Naive B cell (primary cell): ENCODE measurements around the gene RETNLB. TPM values are rescaled to one million over a fixed set of nuclear protein-coding genes. Genes with fewer than 3 reads are reported as not detected.

Experiments used
- ATAC-seq, 2 donors: fragments of 150-1000 bp; cut with Tn5 transposase; 2 replicates each; pipeline ENCODE4 v1.10.0; 2021; ENCODE audit warnings: low read depth in 2 of 2, mild to moderate bottlenecking in 2 of 2, moderate library complexity in 2 of 2
- DNase-seq: peaks from one replicate; pipeline ENCODE4 v3.0.0; 2022
- H3K27ac Mint-ChIP-seq, 6 donors: one replicate each; pipeline ENCODE4 v1.8.0; 2020 to 2022; ENCODE audit warnings: mild to moderate bottlenecking in 6 of 6, mixed read lengths in 6 of 6, moderate library complexity in 5 of 6, inconsistent platforms in 2 of 6
- H3K27me3 Mint-ChIP-seq, 3 donors: one replicate each; pipeline ENCODE4 v1.8.0; 2021 to 2022; ENCODE audit warnings: mixed read lengths in 3 of 3, mild to moderate bottlenecking in 1 of 3
- H3K36me3 Mint-ChIP-seq, 2 donors: one replicate each; pipeline ENCODE4 v1.8.0; 2020 to 2022; ENCODE audit warnings: mixed read lengths in 2 of 2, inconsistent platforms in 1 of 2, mild to moderate bottlenecking in 1 of 2
- H3K4me1 Mint-ChIP-seq, 3 donors: one replicate each; pipeline ENCODE4 v1.8.0; 2020 to 2022; ENCODE audit warnings: mixed read lengths in 3 of 3, inconsistent platforms in 1 of 3, mild to moderate bottlenecking in 1 of 3, moderate library complexity in 1 of 3
- H3K4me3 Mint-ChIP-seq, 8 donors: one replicate each; pipeline ENCODE4 v1.8.0; 2020 to 2022; ENCODE audit warnings: mild to moderate bottlenecking in 8 of 8, mixed read lengths in 8 of 8, moderate library complexity in 8 of 8, inconsistent platforms in 2 of 8
- H3K9me3 Mint-ChIP-seq, 7 donors: one replicate each; pipeline ENCODE4 v1.8.0; 2020 to 2022; ENCODE audit warnings: mixed read lengths in 7 of 7, mild to moderate bottlenecking in 5 of 7, inconsistent platforms in 2 of 7, moderate library complexity in 1 of 7
- polyA plus RNA-seq, 6 donors: library from polyadenylated mRNA; unstranded; fragments of 300-500 nt; fragmentation: Illumina TruSeq; gene quantifications; one replicate each; pipeline ENCODE4 v1.2.3, GENCODE V29; 2021; ENCODE audit warnings: low read depth in 6 of 6

The RETNLB gene
- not detected for polyA plus RNA-seq

DNA sequence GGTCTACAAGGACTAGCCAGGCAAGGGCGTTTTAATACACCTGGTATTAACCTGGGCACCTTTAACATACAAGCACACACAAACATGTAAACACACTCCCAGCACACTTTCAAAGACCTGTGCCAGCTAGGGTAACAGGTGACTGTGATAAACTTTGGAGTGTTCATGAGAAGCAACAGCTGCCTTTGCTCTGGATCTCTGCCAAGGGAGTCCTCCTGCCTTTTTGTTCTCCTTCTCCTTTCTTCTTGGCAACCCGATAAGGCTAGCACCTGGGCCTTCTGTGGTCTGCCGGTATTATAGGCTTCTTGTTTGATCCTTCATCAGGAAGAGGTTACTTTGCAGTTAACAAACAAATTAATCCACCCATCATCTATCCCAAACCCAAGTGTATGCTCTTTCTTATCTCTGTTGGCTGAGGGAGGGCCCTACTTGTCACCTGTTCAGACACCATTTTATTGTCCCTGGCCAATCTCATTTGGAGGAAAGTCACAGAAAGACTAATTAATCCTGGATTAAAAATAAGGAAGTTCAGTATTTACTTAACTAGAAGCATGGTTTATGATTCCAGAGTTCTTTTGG is at the start of gene RETNLB:
Gene RETNLB, minus strand, starts transcription at position 7 of the 579 bp plus-strand sequence. CDS start 225 bp downstream, outside the sequence.
- no peak for ATAC-seq
- Mint-ChIP-seq H3K27me3 (peaks cover 0 to 7% (median 6%) of the 10 kb centered on the region in 3 donors), H3K4me3 (no peak within 1 kb of the TSS), H3K9me3 (peaks cover 0 to 4% (median 0%) of the 10 kb centered on the region in 7 donors), H3K4me1 (no peaks in the 10 kb centered on the region), H3K27ac (no peak within 1 kb of the TSS), H3K36me3 (no peaks in the 10 kb centered on the region)
- no peak for DNase-seq

DNA sequence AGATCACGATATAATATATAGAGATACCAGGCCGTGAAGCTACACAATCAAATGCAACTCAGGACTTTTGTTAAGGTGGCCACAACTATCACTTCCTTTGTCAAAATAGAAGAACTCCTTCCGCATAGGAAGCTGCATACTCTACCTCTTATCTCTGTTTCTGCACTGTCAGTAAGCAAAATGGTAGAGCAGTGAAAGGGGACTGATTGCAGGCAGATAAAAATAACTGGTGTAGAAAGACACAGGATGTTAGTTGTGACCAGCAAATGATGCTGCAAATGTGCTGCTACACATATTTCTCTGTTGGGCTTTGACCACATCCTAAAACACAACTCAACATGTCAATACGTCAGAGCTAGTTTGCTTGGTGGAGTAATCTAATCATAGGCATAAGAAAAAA is 49.1 kb upstream of the RETNLB start:
- ATAC-seq (no peak), DNase-seq (no peak)
- peaks cover 0 to 8% (median 0%) of the 10 kb centered on the region in 3 donors for H3K27me3 Mint-ChIP-seq
- H3K4me3 Mint-ChIP-seq: no peak overlapping the region
- H3K9me3 Mint-ChIP-seq: peaks cover 0 to 6% (median 0%) of the 10 kb centered on the region in 7 donors
- no peaks in the 10 kb centered on the region for H3K4me1 Mint-ChIP-seq
- H3K36me3 Mint-ChIP-seq: no peaks in the 10 kb centered on the region
- H3K27ac Mint-ChIP-seq: no peak overlapping the region

DNA sequence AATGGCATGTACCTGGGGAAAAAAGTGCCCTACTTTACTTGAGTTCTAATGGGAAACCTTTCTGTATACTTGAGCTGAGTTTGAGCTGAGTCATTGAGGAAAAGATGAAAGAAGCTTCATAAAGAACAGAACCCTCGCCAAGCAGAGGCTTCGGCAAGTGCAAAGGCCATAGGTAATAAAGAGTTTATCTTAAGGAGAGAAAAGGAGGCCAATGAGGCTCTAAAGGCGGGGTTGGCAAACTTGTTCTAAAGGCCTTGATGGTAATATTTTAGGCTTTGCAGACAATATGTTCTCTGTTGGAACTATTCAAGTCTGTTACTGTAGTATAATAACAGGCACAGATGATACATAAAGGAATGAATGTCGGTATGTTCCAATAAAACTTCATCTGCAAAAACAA is 47.8 kb upstream of the RETNLB start:
- Mint-ChIP-seq H3K4me1 (no peaks in the 10 kb centered on the region), H3K9me3 (peaks cover 0 to 6% (median 0%) of the 10 kb centered on the region in 7 donors), H3K36me3 (no peaks in the 10 kb centered on the region), H3K4me3 (no peak overlapping the region), H3K27ac (peak overlapping the region in 1 of 6 donors; percentile 55), H3K27me3 (peaks cover 0 to 4% (median 0%) of the 10 kb centered on the region in 3 donors)
- ATAC-seq: no peak
- no peak for DNase-seq

- no peak overlapping the region for H3K27ac Mint-ChIP-seq
- no peak overlapping the region for H3K4me3 Mint-ChIP-seq
- no peaks in the 10 kb centered on the region for H3K36me3 Mint-ChIP-seq
- H3K4me1 Mint-ChIP-seq: no peaks in the 10 kb centered on the region
- DNase-seq (no peak), ATAC-seq (no peak)
- peaks cover 0 to 6% (median 0%) of the 10 kb centered on the region in 7 donors for H3K9me3 Mint-ChIP-seq
- peaks cover 0 to 4% (median 0%) of the 10 kb centered on the region in 3 donors for H3K27me3 Mint-ChIP-seq
Observed at GRCh38 chr3:108804437-108804836, 47.2 kb upstream of the RETNLB start.

GRCh38 chr3:108791473-108791872 is 34.3 kb upstream of the RETNLB start:
- Mint-ChIP-seq H3K36me3 (no peaks in the 10 kb centered on the region), H3K27ac (peak overlapping the region in 1 of 6 donors; percentile 7), H3K4me3 (no peak overlapping the region), H3K9me3 (peaks cover 0 to 12% (median 2%) of the 10 kb centered on the region in 7 donors), H3K4me1 (no peaks in the 10 kb centered on the region), H3K27me3 (peaks cover under 1 to 9% (median 8%) of the 10 kb centered on the region in 3 donors)
- ATAC-seq: no peak
- DNase-seq: no peak

DNA sequence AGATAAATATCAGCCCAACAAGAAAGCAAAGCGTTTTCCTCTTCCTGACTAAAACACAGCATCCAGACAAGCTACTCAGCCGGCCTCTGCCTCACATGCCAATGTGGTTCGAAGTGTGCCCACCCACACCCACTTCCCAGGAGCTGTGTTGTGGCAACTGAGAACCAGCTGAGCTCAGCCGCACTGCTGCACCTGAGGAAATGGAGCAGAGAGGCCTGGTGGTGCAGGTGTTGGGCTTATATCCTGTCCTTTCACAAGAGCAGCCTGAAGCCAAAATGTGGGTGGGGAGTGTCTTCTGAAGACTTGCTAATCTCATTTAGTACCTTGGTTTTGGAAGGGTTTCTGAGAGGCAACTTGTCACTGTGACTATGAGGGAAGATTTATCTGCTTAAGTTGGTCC is 23.0 kb upstream of the RETNLB start:
- Mint-ChIP-seq H3K36me3 (no peaks in the 10 kb centered on the region), H3K27me3 (peaks cover 6 to 13% (median 11%) of the 10 kb centered on the region in 3 donors), H3K27ac (no peak overlapping the region), H3K4me1 (no peaks in the 10 kb centered on the region), H3K9me3 (no peaks in the 10 kb centered on the region), H3K4me3 (no peak overlapping the region)
- ATAC-seq: no peak
- DNase-seq: no peak

- ATAC-seq (no peak), DNase-seq (no peak)
- H3K36me3 Mint-ChIP-seq: no peaks in the 10 kb centered on the region
- peaks cover 0 to 6% (median 4%) of the 10 kb centered on the region in 3 donors for H3K27me3 Mint-ChIP-seq
- H3K9me3 Mint-ChIP-seq: no peaks in the 10 kb centered on the region
- peak overlapping the region in 1 of 8 donors; percentile 64 for H3K4me3 Mint-ChIP-seq
- H3K4me1 Mint-ChIP-seq: no peaks in the 10 kb centered on the region
- no peak overlapping the region for H3K27ac Mint-ChIP-seq
Observed at GRCh38 chr3:108779496-108779895, 22.3 kb upstream of the RETNLB start.

GRCh38 chr3:108775649-108776048 is 18.4 kb upstream of the RETNLB start:
- Mint-ChIP-seq H3K4me3 (no peak overlapping the region), H3K36me3 (no peaks in the 10 kb centered on the region), H3K27me3 (peaks cover 0 to 11% (median 5%) of the 10 kb centered on the region in 3 donors), H3K9me3 (peaks cover 0 to 9% (median 2%) of the 10 kb centered on the region in 7 donors), H3K4me1 (no peaks in the 10 kb centered on the region), H3K27ac (no peak overlapping the region)
- ATAC-seq: no peak
- no peak for DNase-seq

DNA sequence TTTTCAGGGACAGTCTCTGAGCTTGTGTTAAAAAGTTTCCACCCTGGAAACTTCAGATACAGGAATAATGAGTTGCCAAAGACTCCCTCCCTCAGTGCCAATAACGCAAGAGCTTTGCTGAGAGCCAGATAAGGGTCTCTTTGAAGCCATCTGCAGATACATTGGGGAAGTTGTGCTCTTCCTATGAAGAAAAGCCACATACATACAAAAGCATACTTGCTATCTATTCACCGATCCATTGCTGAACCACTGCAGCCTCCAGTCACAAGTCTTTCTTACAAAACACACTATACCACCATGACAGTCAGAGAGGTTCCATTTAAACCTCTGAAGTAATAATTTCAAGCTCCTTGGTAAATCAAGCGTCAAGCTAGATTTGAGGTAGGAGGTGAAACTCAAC is 10.0 kb upstream of the RETNLB start:
- Mint-ChIP-seq H3K4me1 (no peaks in the 10 kb centered on the region), H3K27ac (no peak overlapping the region), H3K27me3 (peaks cover 7 to 9% (median 8%) of the 10 kb centered on the region in 3 donors), H3K36me3 (no peaks in the 10 kb centered on the region), H3K4me3 (no peak overlapping the region), H3K9me3 (peaks cover 0 to 8% (median 0%) of the 10 kb centered on the region in 7 donors)
- no peak for ATAC-seq
- DNase-seq: no peak

GRCh38 chr3:108755686-108756085 is 1.5 kb downstream of the RETNLB start:
- H3K4me3 Mint-ChIP-seq: no peak overlapping the region
- no peak overlapping the region for H3K27ac Mint-ChIP-seq
- no peak for DNase-seq
- H3K9me3 Mint-ChIP-seq: peaks cover 0 to 4% (median 0%) of the 10 kb centered on the region in 7 donors
- peaks cover 0 to 6% (median 4%) of the 10 kb centered on the region in 3 donors for H3K27me3 Mint-ChIP-seq
- no peaks in the 10 kb centered on the region for H3K4me1 Mint-ChIP-seq
- H3K36me3 Mint-ChIP-seq: no peaks in the 10 kb centered on the region
- no peak for ATAC-seq

- ATAC-seq (no peak), DNase-seq (no peak)
- H3K36me3 Mint-ChIP-seq: no peaks in the 10 kb centered on the region
- no peak overlapping the region for H3K27ac Mint-ChIP-seq
- no peaks in the 10 kb centered on the region for H3K4me1 Mint-ChIP-seq
- peaks cover 0 to 19% (median 4%) of the 10 kb centered on the region in 7 donors for H3K9me3 Mint-ChIP-seq
- H3K27me3 Mint-ChIP-seq: peaks cover 6 to 25% (median 18%) of the 10 kb centered on the region in 3 donors
- H3K4me3 Mint-ChIP-seq: no peak overlapping the region
Observed at GRCh38 chr3:108744762-108745161, 12.4 kb downstream of the RETNLB start.

DNA sequence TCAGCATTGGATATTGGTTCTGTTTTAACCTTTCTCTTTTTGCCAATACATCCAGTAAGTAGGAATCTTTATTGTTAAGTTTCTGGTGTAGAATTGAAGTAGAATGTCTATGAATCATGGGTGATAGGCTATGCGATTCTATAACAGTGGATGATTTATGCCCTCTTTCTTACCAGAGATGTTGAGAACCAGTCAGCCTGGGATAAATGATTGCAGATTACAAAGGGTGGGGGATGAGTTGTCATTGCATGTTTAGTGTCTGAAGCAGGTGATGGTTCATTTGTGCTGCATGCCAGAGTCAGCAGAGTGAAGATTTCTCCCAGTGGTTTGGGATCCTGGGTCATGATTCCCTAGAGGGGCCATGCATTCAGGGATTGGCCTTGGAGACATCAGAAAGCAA is 14.3 kb downstream of the RETNLB start:
- H3K9me3 Mint-ChIP-seq: peaks cover 0 to 12% (median 4%) of the 10 kb centered on the region in 7 donors
- peaks cover 10 to 25% (median 22%) of the 10 kb centered on the region in 3 donors for H3K27me3 Mint-ChIP-seq
- no peak overlapping the region for H3K27ac Mint-ChIP-seq
- H3K4me3 Mint-ChIP-seq: no peak overlapping the region
- H3K36me3 Mint-ChIP-seq: no peaks in the 10 kb centered on the region
- ATAC-seq (no peak), DNase-seq (no peak)
- no peaks in the 10 kb centered on the region for H3K4me1 Mint-ChIP-seq

DNA sequence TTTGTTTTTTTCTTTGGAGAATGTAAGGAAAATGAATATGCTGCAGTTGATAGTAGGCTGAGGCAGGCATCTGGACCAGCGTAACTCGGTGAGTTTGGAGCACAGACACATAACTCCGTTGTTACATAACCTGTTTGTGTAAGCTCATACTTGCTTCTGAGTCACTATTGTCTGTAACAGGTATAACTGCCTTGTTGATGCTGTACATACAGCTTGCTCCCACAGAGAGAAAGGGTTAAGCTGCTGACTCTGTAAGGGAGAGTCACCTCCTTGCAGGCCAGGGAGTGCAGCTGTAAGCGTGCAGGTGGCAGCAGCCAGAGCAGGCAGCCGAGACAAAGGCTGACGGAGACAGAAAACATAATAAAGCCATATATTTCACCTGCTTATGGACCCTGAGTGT is 20.4 kb downstream of the RETNLB start:
- Mint-ChIP-seq H3K36me3 (no peaks in the 10 kb centered on the region), H3K27me3 (peaks cover 26 to 27% (median 27%) of the 10 kb centered on the region in 3 donors), H3K4me1 (no peaks in the 10 kb centered on the region), H3K27ac (no peak overlapping the region), H3K9me3 (no peaks in the 10 kb centered on the region), H3K4me3 (no peak overlapping the region)
- DNase-seq (no peak), ATAC-seq (no peak)

- peaks cover 4 to 19% (median 16%) of the 10 kb centered on the region in 3 donors for H3K27me3 Mint-ChIP-seq
- H3K36me3 Mint-ChIP-seq: no peaks in the 10 kb centered on the region
- H3K27ac Mint-ChIP-seq: no peak overlapping the region
- peaks cover 4 to 6% (median 5%) of the 10 kb centered on the region in 3 donors for H3K4me1 Mint-ChIP-seq
- peaks cover 0 to 3% (median 0%) of the 10 kb centered on the region in 7 donors for H3K9me3 Mint-ChIP-seq
- ATAC-seq (no peak), DNase-seq (no peak)
- H3K4me3 Mint-ChIP-seq: no peak overlapping the region
Observed at GRCh38 chr3:108728934-108729333, 28.3 kb downstream of the RETNLB start.
